ENCODE measurements around the gene SLC16A11. TPM values are rescaled to one million over a fixed set of nuclear protein-coding genes. Genes with fewer than 3 reads are reported as not detected.

Gene SLC16A11
- total RNA-seq, 2 experiments from 2014 or later = 1.2 to 1.7 TPM

DNA sequence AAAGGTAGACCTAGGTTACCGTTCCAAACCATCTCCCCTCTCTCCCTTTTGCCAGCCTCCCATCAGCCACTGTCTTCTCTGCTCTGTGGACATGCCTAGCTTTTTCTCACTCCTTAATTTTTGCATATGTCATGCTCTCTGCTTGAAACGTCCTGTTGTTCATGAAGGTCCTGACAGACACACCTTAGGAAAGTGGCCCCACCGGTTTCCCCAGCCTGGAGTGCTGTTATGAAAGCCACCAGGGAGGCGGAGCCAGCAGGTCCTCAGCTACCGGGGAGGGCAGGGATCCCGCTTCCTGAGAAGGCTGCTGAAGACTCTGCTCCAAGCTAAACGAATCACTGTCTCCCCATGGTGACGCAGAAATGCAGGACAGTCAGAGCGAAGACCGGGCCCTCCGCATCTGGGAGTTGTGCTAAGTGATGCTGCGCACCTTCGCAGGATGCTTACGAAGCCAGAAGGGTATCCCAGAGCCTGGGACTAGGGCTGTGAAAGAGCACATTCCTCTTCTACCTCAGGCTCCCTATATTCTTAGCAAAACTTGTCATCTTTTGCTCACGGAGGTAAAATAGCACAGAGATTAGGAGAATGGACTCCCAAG is 2.3 kb upstream of the SLC16A11 start:
- ATAC-seq (ENCODE audit: low read depth) = peak; percentile 26
- no peaks in the 10 kb centered on the region for H3K9me3 Mint-ChIP-seq
- POLR2A ChIA-PET = interaction anchor here (0.5 to 3.0 kb wide), 9 partner anchors 11 to 538 kb away, joined by 3 to 21 read pairs (median 4); partner anchors contain the start of genes DVL2, MPDU1 and SLC16A13
- H3K27ac Mint-ChIP-seq = peak overlapping the region; percentile 81
- peak; percentile 63 for DNase-seq
- peaks cover 12% of the 10 kb centered on the region for H3K27me3 Mint-ChIP-seq
- H3K4me3 Mint-ChIP-seq = peak overlapping the region; percentile 71
- peaks cover 23% of the 10 kb centered on the region for H3K4me1 Mint-ChIP-seq
- no peaks in the 10 kb centered on the region for H3K36me3 Mint-ChIP-seq

DNA sequence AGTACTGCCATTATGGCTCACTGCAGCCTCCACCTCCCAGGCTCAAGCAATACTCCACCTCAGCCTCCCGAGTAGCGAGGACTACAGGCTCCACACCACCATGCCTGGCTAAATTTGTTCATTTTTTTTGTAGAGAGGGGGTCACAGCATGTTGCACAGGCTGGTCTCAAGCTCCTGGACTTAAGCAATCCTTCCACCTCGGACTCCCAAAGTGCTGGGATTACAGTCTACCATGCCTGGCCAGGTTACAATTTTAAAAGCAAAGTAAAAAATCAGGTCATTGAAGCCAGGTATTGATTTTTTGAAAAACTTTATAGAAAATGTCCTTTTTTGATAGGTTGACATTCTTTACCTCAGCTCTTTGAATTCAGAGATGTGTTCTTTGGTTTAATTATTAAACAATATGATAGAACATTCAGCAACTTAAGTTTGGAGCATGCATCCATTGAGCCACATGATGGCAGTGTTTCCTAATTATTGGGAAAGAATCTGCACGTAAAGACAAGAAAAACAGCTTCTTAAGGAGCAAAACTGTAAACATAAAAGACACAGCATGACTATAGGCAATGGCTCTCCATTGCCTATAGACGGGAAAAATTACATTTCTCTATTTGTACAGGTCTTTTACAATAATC is 1.7 kb upstream of the SLC16A11 start:
- DNase-seq (no peak), ATAC-seq (ENCODE audit: low read depth) (peak; percentile 17)
- peaks cover 23% of the 10 kb centered on the region for H3K4me1 Mint-ChIP-seq
- H3K4me3 Mint-ChIP-seq = peak overlapping the region; percentile 71
- H3K36me3 Mint-ChIP-seq = no peaks in the 10 kb centered on the region
- H3K9me3 Mint-ChIP-seq = no peaks in the 10 kb centered on the region
- peaks cover 12% of the 10 kb centered on the region for H3K27me3 Mint-ChIP-seq
- no peak overlapping the region for H3K27ac Mint-ChIP-seq
- POLR2A ChIA-PET = interaction anchor here (0.8 to 3.0 kb wide), 9 partner anchors 10 to 642 kb away, joined by 3 to 21 read pairs (median 4); partner anchors contain the start of genes DVL2, MPDU1, SLC16A13 and TP53

DNA sequence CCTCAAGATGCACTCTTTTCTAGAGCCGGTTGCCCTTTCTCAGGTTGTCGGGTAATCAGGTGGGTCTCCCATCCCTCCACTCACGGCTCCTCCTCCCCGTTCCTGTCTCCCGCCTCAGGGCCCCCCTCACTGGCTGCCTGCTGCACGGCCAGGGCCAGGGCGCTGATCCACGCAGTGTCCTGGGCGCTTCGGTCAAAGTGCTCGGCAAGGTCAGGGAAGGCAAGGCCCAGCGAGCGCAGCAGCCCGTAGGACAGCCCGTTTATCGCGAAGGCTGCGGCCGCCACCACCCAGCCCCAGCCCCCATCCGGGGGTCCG is 753 bp downstream of the SLC16A11 start:
- peak overlapping the region; percentile 73 for H3K27ac Mint-ChIP-seq
- DNase-seq = no peak

DNA sequence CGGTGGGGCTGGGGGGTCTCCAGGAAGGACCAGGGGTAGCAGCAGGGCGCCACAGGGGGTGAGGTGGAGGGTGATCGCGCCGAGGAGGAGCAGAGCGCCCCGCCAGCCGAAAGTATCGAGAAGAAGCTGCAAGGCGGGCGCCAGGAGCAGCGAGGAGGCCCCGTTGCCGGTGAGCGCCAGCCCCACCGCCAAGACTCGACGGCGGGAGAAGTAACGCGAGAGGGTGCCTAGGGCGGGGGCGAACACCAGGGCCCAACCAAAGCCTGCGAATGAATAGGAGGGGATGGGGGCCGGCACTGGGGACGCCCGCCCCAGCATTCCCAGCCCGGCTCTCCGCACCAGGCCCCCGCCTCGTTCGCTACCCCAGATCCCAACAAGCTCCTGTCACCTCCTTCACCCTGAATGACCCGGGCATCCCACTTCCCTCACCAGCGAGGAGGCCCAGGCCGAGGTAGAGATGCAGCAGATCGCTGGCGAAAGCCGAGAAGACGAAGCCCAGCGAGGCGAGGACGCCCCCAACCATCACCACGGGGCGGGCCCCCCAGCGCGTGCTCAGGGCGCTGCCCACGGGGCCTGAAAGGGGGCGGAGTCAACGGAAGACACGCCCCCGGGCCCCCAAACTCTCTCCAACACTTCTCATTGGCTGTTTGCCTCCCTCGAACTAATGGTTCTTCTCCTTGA is 1.3 kb downstream of the SLC16A11 start:
- POLR2A ChIA-PET = interaction anchor here (0.5 to 2.8 kb wide), 4 partner anchors 28 to 254 kb away, joined by 3 to 12 read pairs (median 4); a partner anchor contains a TSS
- peaks cover 36% of the 10 kb centered on the region for H3K4me1 Mint-ChIP-seq
- H3K27me3 Mint-ChIP-seq = peaks cover 12% of the 10 kb centered on the region

More for the DNA sequence above, 753 bp downstream of the SLC16A11 start:
- ATAC-seq (ENCODE audit: low read depth) = peak; percentile 13
- Mint-ChIP-seq H3K4me3 (peak overlapping the region; percentile 81), H3K9me3 (no peaks in the 10 kb centered on the region), H3K27me3 (peaks cover 12% of the 10 kb centered on the region), H3K36me3 (no peaks in the 10 kb centered on the region), H3K4me1 (peaks cover 36% of the 10 kb centered on the region)
- POLR2A ChIA-PET = interaction anchor here (0.5 to 2.8 kb wide), 3 partner anchors 28 to 254 kb away, joined by 3 to 12 read pairs (median 4); a partner anchor contains a TSS

DNA sequence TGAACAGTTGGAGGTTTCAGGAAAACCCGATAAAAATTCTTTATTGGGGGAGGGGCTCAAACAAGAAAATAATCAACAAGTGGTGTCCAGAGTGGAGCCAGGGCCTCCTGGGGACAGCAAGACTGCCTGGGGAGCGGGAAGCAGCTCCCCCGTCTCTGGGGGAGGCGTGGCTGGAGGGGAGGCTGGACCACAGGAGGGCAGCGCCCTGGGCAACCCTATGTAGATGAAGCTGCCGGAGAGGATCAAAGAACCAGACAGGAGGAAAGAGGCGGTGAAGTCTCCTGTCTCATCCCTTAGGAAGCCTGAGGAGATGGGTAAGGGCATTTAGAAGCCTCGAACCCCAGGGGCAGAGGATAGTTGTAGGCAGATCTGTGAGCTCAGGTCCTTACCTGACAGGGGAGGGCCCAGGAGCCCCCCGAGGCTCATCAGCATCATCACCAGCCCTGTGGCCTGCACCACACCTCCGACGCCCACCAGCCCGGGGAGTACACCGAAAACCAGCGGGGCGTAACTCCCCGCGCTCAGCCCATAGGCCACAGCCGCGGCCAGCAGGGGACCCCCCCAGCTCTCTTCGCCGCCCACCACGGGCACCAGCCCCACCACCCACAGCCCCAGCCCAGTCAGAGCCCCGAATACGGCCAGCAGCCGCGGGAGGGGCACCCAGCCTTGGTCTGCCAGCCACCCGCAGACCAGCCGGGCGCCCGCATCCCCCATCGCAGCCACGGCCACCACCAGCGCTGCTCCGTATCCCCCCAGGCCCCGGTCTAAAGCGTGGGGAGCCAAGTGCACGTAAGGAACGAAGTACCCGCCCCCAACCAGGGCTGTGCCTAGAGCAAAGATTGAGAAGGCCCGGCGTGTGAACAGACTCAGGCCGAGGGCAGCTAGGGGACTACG is 2.0 kb downstream of the SLC16A11 start:
- Mint-ChIP-seq H3K4me3 (peak overlapping the region; percentile 81), H3K4me1 (peaks cover 34% of the 10 kb centered on the region), H3K27ac (peak overlapping the region; percentile 73), H3K9me3 (no peaks in the 10 kb centered on the region), H3K36me3 (no peaks in the 10 kb centered on the region), H3K27me3 (peaks cover 12% of the 10 kb centered on the region)
- ATAC-seq (ENCODE audit: low read depth) (peak; percentile 10), DNase-seq (no peak)
- POLR2A ChIA-PET = interaction anchor here (0.6 to 2.8 kb wide), 2 partner anchors 27 to 94 kb away, joined by 3 to 12 read pairs; a partner anchor contains a TSS

More for the DNA sequence above, 1.3 kb downstream of the SLC16A11 start:
- Mint-ChIP-seq H3K36me3 (no peaks in the 10 kb centered on the region), H3K9me3 (no peaks in the 10 kb centered on the region), H3K4me3 (peak overlapping the region; percentile 81), H3K27ac (peak overlapping the region; percentile 73)
- ATAC-seq (ENCODE audit: low read depth) (peak; percentile 35), DNase-seq (peak; percentile 71)

DNA sequence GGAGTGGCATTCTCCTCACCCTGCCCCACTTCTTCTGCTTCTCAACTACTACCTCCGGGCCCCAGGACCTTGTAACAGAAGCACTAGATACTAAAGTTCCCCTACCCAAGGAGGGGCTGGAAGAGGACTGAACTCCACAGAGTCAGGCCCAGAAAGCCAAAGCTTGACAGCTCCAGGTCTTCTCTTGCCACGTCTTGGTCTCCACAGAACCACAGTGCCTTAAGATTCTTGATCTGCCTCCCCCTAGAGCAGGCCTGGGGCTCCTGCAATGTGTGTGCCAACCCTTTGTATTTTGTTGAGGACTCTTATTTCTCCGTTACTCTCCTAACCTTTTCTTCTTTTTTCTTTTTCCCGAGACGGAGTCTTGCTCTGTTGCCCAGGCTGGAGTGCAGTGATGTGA is 4.1 kb downstream of the SLC16A11 start:
- H3K4me3 Mint-ChIP-seq = no peak overlapping the region
- no peaks in the 10 kb centered on the region for H3K9me3 Mint-ChIP-seq
- ATAC-seq (ENCODE audit: low read depth) (no peak), DNase-seq (no peak)
- H3K4me1 Mint-ChIP-seq = peaks cover 24% of the 10 kb centered on the region
- peaks cover 3% of the 10 kb centered on the region for H3K27me3 Mint-ChIP-seq
- POLR2A ChIA-PET = no interaction called here
- peaks cover 2% of the 10 kb centered on the region for H3K36me3 Mint-ChIP-seq
- H3K27ac Mint-ChIP-seq = no peak overlapping the region

DNA sequence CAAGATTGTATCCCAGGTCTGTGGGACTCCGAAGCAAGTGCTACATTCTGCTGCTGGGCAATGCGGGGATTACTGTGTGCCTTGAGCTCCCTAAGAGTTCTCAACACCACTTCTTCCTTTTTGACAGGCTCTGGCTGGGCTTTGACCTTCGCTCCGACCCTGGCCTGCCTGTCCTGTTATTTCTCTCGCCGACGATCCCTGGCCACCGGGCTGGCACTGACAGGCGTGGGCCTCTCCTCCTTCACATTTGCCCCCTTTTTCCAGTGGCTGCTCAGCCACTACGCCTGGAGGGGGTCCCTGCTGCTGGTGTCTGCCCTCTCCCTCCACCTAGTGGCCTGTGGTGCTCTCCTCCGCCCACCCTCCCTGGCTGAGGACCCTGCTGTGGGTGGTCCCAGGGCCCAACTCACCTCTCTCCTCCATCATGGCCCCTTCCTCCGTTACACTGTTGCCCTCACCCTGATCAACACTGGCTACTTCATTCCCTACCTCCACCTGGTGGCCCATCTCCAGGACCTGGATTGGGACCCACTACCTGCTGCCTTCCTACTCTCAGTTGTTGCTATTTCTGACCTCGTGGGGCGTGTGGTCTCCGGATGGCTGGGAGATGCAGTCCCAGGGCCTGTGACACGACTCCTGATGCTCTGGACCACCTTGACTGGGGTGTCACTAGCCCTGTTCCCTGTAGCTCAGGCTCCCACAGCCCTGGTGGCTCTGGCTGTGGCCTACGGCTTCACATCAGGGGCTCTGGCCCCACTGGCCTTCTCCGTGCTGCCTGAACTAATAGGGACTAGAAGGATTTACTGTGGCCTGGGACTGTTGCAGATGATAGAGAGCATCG is 5.6 kb downstream of the SLC16A11 start:
- peaks cover 28% of the 10 kb centered on the region for H3K4me1 Mint-ChIP-seq
- ATAC-seq (ENCODE audit: low read depth) = no peak
- no peak for DNase-seq
- H3K4me3 Mint-ChIP-seq = peak overlapping the region; percentile 51
- H3K27me3 Mint-ChIP-seq = peaks cover 3% of the 10 kb centered on the region
- H3K9me3 Mint-ChIP-seq = no peaks in the 10 kb centered on the region
- POLR2A ChIA-PET = interaction anchor here (1.4 kb wide), 2 partner anchors 11 to 23 kb away, joined by 4 read pairs; a partner anchor contains a TSS
- peak overlapping the region; percentile 52 for H3K27ac Mint-ChIP-seq
- peaks cover 2% of the 10 kb centered on the region for H3K36me3 Mint-ChIP-seq

DNA sequence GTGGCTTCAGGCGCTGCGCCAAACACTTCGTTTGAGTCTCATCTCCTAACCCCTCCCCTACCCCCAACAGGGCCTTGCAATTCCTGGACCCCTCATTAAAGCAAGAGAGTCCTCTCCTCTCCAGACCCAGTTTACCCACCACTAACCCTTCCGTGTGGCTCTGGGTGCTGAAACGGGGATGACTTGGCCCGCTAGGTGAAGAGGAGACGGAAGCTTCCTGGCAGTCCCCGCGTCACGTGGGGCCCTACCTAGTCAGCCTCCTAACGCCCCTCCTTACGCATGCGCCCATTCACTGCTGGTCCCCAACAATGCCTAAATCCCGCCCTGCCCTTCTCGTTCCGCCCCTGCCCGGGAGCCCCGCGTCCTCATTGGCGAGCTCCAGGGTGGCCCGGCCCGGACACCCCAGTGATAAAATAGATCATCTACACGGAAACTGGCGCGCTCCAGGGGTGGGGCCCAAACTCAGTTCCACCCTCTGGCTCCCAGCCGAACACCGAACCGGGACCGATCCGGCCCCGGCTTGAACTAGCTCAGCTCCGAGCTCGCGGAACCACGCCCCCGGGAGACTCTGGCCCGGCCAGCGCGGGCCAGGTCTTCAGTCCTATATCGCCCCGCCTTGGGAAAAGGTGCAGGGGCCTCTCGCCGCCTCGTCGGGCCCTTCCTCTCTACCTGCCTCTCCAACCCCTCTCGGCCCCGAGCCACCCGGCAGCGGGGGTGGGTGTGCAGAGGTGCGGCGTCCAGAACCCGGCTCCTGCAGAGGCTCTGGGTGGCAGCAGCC is 8.1 kb downstream of the SLC16A11 start, which contains the start of gene SLC16A13:
Gene SLC16A13, plus strand, starts transcription at position 425 of the 778 bp plus-strand sequence. CDS start 368 bp downstream, outside the sequence.
- Mint-ChIP-seq H3K36me3 (peaks cover 6% of the 10 kb centered on the region), H3K4me1 (peaks cover 40% of the 10 kb centered on the region), H3K4me3 (peak within 1 kb of the TSS; percentile 95), H3K9me3 (no peaks in the 10 kb centered on the region), H3K27me3 (no peaks in the 10 kb centered on the region), H3K27ac (peak within 1 kb of the TSS; percentile 89)
- peak; percentile 94 for DNase-seq
- peak; percentile 93 for ATAC-seq (ENCODE audit: low read depth)
- POLR2A ChIA-PET = interaction anchor here (0.6 to 2.8 kb wide), 23 partner anchors 9 to 1922 kb away, joined by 3 to 57 read pairs (median 4); partner anchors contain the start of genes ACADVL, ACAP1, BCL6B and DLG4

DNA sequence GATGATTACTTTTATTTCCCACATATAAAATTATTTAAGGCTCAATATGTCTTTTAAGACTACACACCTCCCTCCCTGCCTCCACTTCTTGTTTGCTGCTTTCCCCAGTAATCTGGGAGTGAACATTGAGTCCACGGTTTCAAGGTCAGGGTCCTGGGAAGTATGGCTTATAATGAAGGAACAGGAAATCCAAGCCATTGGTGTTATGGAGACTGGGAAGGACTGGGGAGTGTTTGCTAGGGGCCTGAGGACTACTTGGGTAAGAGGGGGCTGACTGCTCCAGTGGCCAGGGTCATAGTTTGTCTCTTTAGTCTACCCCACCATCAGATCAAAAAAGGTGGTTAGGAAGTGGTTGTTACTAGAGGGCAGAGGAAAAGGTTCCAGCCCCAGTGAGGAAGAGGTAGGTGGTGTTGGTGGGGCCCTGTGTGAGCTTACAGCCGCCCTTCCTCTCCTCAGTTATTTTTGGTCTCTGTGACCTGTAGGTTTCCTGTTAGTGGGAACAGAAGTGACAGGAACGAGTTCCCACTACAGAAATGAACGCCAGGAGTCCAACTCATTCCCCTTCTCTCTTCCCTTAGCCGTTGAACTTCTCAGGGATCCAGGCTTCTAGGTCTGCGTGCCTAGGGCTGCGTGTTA is 8.8 kb downstream of the SLC16A11 start:
- POLR2A ChIA-PET = interaction anchor here (0.6 to 2.8 kb wide), 22 partner anchors 8 to 839 kb away, joined by 3 to 57 read pairs (median 4); partner anchors contain the start of genes ACADVL, ACAP1, BCL6B and DLG4
- peak overlapping the region; percentile 89 for H3K27ac Mint-ChIP-seq
- H3K36me3 Mint-ChIP-seq = peaks cover 6% of the 10 kb centered on the region
- ATAC-seq (ENCODE audit: low read depth) (peak; percentile 53), DNase-seq (peak; percentile 50)
- H3K9me3 Mint-ChIP-seq = no peaks in the 10 kb centered on the region
- H3K27me3 Mint-ChIP-seq = no peaks in the 10 kb centered on the region
- H3K4me1 Mint-ChIP-seq = peaks cover 46% of the 10 kb centered on the region
- peak overlapping the region; percentile 95 for H3K4me3 Mint-ChIP-seq

DNA sequence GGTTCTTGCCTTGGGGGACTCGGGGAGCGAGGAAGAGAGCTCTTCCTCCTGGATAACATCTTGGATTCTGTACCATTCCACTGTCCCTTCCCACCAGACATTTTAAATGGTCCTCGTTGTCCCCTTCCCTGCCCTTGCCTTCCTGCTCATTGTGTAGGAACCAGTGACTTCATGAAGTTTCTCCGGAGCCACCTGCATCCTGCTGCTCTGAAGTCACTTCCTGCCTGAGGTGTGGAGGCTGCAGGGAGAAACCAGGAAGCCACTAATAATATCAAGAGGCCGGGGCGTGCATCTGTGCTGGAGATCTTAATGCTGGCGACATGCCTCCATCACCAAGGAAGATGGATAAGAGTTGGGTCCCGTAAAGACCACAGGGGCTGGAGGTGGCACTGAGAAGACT is 14.2 kb downstream of the SLC16A11 start:
- H3K4me1 Mint-ChIP-seq = peaks cover 37% of the 10 kb centered on the region
- POLR2A ChIA-PET = interaction anchor here (1.0 to 1.4 kb wide), 2 partner anchors 15 to 16 kb away, joined by 3 read pairs; a partner anchor contains a TSS
- H3K36me3 Mint-ChIP-seq = peaks cover 7% of the 10 kb centered on the region
- H3K27ac Mint-ChIP-seq = peak overlapping the region; percentile 87
- H3K4me3 Mint-ChIP-seq = peak overlapping the region; percentile 68
- DNase-seq (no peak), ATAC-seq (ENCODE audit: low read depth) (peak; percentile 72)
- H3K27me3 Mint-ChIP-seq = no peaks in the 10 kb centered on the region
- H3K9me3 Mint-ChIP-seq = no peaks in the 10 kb centered on the region

DNA sequence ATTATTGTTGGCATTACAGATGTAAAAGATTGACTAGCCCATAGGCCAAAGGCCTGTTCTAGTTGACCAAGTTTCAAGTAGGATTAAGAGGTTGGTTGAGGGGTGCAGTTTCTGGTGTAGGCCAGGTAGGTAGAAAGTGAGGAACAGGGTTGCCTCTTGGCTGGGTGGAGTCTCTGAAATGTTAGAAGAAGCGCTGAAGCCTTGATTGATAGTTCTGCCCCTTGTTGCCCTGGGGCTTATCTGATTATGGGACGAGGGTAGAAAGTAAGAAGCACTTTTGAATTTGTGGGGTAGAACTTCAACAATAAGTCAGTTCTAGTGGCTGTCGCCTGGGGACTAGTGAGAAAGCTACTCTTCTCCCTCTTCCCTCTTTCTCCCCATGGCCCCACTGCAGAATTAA is 14.8 kb downstream of the SLC16A11 start:
- Mint-ChIP-seq H3K4me3 (peak overlapping the region; percentile 0), H3K27ac (peak overlapping the region; percentile 87), H3K9me3 (no peaks in the 10 kb centered on the region), H3K4me1 (peaks cover 35% of the 10 kb centered on the region), H3K27me3 (no peaks in the 10 kb centered on the region), H3K36me3 (peaks cover 7% of the 10 kb centered on the region)
- POLR2A ChIA-PET = interaction anchor here (1.4 kb wide), 1 partner anchor 16 kb away, joined by 3 read pairs; no protein-coding TSS in a partner anchor
- ATAC-seq (ENCODE audit: low read depth) = no peak
- no peak for DNase-seq

Data from activated naive CD8-positive, alpha-beta T cell treated with anti-CD3 and anti-CD28 coated beads, Interleukin-2, amount 10 ng/mL, durations not matched to agents 7 days and 5 days (primary cell).